GM18508 (cell line): ENCODE results near the gene GSTK1.

ENCODE experiments used
- ATAC-seq: cut with Tn5 transposase; IDR thresholded peaks from one replicate; pipeline ENCODE4 v1.9.1; 2021; ENCODE audit warnings: moderate number of reproducible peaks; ENCODE audit not compliant: insufficient read depth, unreplicated experiment

The GSTK1 gene

GRCh38 chr7:143237366-143237765 lies 25.9 kb upstream of the GSTK1 start:
- no peak for ATAC-seq

- no peak for ATAC-seq
These were observed 24.8 kb upstream of the GSTK1 start for GRCh38 chr7:143238289-143238980.

GRCh38 chr7:143239813-143240212 lies 23.4 kb upstream of the GSTK1 start:
- no peak for ATAC-seq

GRCh38 chr7:143240291-143241168 lies 22.7 kb upstream of the GSTK1 start:
- peak; percentile 74 for ATAC-seq

GRCh38 chr7:143242306-143242705 lies 20.9 kb upstream of the GSTK1 start:
- no peak for ATAC-seq

GRCh38 chr7:143243111-143243510 lies 20.1 kb upstream of the GSTK1 start:
- no peak for ATAC-seq

- no peak for ATAC-seq
These were observed 19.6 kb upstream of the GSTK1 start for GRCh38 chr7:143243614-143244013.

- ATAC-seq: no peak
These were observed 18.9 kb upstream of the GSTK1 start for GRCh38 chr7:143244321-143244720.

- ATAC-seq: no peak
These were observed 18.1 kb upstream of the GSTK1 start for GRCh38 chr7:143245123-143245522.

- no peak for ATAC-seq
These were observed 15.9 kb upstream of the GSTK1 start for GRCh38 chr7:143247372-143247771.

- no peak for ATAC-seq
These were observed 14.4 kb upstream of the GSTK1 start for GRCh38 chr7:143248761-143249354.

GRCh38 chr7:143250199-143250598 lies 13.0 kb upstream of the GSTK1 start:
- ATAC-seq: no peak

GRCh38 chr7:143250822-143251221 lies 12.4 kb upstream of the GSTK1 start:
- no peak for ATAC-seq

GRCh38 chr7:143252006-143252405 lies 11.2 kb upstream of the GSTK1 start:
- no peak for ATAC-seq

- no peak for ATAC-seq
These were observed 7.7 kb upstream of the GSTK1 start for GRCh38 chr7:143255564-143255963.

- ATAC-seq: no peak
These were observed 6.9 kb upstream of the GSTK1 start for GRCh38 chr7:143256325-143256724.

GRCh38 chr7:143256932-143257331 lies 6.3 kb upstream of the GSTK1 start:
- peak; percentile 54 for ATAC-seq

- no peak for ATAC-seq
These were observed 5.7 kb upstream of the GSTK1 start for GRCh38 chr7:143257501-143257900.

GRCh38 chr7:143258831-143259230 lies 4.4 kb upstream of the GSTK1 start:
- ATAC-seq: no peak

- no peak for ATAC-seq
These were observed 3.5 kb upstream of the GSTK1 start for GRCh38 chr7:143259765-143260164.

GRCh38 chr7:143261901-143262300 lies 1.3 kb upstream of the GSTK1 start:
- ATAC-seq: no peak
